GM21529 (cell line): Measurements from ENCODE around the gene NRG2.

ENCODE experiments used
- ATAC-seq: cut with Tn5 transposase; IDR thresholded peaks from one replicate; pipeline ENCODE4 v1.9.1; 2021; ENCODE audit not compliant: unreplicated experiment

The NRG2 gene

DNA sequence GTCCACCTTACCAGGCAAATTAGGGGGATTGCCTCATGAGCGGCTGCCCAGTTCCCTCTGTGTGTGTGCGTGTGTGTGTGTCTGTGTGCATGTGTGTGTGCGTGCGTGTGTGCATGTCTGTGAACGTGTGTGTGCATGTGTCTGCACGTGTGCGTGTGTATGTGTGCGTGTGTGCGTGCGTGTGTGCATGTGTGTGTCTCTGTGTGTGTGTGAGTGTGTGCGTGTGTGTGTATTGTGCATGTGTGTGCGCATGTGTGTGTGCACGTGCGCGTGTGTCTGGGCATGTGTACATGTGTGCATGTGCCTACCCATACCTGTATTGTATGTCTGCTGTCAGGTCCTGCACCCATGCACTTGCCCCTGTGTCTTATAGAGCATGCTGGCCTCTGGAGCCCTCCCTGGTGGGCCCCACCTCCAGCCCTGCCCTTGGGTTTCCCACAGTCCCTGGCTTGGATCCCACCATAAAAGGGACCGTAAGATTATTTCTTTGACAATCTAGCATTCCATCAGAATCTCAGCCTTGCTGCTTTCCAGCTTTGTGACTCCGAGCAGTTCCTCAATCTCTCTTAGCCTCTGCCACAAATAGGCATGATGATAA lies 238.2 kb downstream of the NRG2 start:
- no peak for ATAC-seq

DNA sequence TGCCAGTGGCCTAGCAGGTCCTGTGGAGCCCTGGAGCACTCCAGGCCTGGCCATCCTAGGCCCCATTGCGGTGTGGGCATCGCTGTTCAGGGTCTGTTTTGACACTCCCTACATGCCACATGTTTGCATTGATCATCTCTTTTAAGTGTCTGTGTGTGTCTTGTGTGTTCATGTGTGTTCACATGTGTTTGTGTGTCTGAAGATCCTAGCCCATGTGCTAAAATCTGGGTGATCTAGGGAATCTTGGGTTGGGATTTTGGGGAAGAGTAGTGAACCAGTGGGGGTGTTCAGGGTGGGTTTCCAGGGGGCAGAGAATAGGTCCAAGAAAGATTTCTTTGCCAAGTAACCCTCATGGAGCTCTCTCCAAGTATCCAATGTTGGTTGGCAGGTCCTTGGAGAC lies 239.1 kb downstream of the NRG2 start:
- ATAC-seq = no peak

DNA sequence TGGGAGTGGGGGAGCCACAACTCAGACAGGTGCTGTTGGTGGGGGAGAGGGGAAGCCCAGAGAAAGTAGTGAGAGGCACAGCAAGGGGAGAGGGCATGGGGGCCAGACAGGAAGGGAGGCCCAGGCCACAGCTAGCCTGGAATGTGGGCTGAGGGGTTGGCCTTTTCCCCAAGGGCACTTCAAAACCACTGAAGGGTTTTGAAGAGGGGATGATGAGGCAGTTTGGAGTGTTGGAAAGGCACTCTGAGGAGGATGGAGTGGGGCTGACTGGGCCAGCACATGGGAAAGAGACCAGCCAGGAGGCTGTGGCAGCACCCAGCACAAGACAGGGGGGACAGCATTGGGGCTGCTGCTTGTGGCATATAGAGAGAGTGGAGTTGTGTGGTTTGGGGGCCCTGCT lies 243.7 kb downstream of the NRG2 start:
- ATAC-seq = no peak

DNA sequence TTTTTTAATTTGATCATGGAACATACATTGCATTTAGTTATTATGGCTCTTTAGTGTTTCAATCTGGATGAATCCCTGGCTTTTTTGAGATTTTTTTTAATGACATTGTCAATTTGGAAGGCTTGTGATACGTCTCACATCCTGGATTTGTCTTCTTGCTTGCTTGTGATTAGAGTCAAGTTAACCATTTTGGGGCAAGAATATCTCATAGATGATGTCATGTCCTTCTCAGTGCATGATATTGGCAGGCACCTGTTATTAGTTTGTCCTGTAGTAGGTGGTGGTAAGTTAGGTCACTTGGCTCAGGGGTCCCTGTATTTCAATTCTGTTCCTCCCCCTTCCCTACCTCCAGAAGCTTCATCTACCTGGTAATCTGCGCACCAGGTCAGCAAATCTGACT lies 244.2 kb downstream of the NRG2 start:
- ATAC-seq = no peak

DNA sequence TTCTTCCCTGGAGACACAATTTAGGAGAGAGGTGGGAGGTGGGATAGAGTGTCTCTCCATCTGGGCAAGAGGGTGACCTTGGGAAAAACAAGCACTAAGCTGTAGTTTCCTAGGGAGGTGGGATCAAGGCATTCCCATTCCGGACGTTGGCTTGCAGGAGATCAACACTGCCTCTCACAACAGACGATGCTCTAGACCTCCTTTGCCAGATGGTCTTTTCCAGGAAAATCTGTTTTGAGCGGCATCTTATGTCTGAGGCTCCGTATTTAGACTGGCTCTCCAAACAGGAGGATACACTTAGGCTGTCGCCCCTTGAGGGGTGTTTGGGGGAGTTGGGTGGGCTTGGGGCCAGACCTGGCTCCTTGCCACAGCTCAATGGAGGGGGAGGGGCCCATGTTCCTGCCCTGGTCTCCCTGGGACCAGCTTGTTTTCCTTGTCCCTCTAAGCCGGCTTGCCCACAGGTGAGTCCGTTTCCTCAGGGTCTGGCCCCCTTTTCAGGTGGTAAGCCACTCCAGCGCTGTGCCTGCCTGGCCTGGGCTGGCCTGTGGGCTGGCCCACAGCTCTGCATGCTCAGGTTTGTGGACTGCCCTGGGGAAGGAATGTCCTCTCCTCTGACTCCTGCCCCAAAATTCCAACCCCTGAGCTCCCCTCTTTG lies 245.1 kb downstream of the NRG2 start:
- ATAC-seq = no peak

DNA sequence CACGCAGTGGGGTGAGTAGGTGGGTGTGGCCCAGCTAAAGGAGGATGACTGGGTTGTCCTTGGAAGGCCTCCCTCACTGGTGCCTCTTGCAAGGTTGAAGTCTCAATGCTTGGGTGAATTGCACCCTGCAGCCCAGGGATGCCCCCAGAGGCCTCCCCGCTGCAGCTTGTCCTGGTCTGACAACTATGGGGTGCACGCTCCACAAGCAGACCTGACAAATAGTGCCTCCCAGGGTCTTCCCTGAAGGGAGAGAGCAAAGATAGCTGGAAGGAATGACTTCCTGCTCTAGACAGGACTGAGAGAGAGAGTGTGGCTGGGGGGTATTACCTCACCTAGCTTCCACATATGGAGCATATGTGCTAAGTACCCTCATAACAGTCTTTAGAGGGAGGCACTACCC lies 245.8 kb downstream of the NRG2 start:
- no peak for ATAC-seq
